Measurements from ENCODE around the gene RFESD.
"Not testable (repeated sequence)": the region's sequence is repeated elsewhere in the genome, so short reads cannot be mapped to it uniquely, and the experiment has no call there.

The RFESD gene

DNA sequence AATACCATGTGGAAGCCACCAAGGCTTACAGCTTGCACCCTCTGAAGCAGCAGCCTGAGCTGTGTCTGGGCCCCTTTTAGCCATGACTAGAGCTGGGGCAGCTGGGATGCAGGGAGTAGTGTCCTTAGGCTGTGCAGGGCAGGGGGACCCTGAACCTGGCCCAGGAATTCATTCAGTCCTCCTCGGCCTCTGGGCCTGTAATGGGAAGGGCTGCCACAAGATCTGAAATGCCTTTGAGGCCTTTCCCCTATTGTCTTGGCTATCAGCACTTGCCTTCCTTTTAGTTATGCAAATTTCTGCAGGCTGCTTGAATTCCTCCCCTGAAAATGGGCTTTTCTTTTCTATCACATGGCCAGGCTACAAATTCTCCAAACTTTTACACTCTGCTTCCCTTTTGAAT, 17.6 kb upstream of the RFESD start:
- no peak for DNase-seq (ENCODE audit: low read depth in 2 of 2)

- no peak for DNase-seq (ENCODE audit: low read depth in 2 of 2)
Observed at GRCh38 chr5:95630394-95630917, 16.1 kb upstream of the RFESD start.

GRCh38 chr5:95631255-95631958, 15.2 kb upstream of the RFESD start:
- DNase-seq (ENCODE audit: low read depth in 2 of 2): no peak

GRCh38 chr5:95631991-95632675, 14.4 kb upstream of the RFESD start:
- DNase-seq (ENCODE audit: low read depth in 2 of 2): peak; percentile 38 to 69

- not testable (repeated sequence) for DNase-seq (ENCODE audit: low read depth in 2 of 2)
Observed at GRCh38 chr5:95632942-95633341, 13.6 kb upstream of the RFESD start.

DNA sequence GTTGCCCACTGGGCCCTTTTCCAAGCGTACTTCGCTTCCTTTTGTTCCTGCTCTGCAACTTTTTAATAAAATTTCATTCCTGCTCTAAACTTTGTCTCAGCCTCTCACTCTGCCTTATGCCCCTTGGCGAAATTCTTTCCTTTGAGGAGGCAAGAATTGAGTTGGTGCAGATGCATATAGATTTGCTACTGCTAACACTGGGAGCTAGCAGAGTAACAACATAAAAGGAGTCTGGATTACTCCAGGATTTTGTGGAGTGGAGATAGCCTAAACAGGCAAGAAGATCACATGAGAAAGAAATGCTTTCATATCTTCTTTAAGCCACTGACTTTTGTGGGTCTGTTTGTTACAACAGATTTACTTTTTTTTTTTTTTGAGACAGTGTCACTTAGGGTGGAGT, 12.9 kb upstream of the RFESD start:
- no peak for DNase-seq (ENCODE audit: low read depth in 2 of 2)

GRCh38 chr5:95634081-95634480, 12.5 kb upstream of the RFESD start:
- no peak for DNase-seq (ENCODE audit: low read depth in 2 of 2)

- no peak for DNase-seq (ENCODE audit: low read depth in 2 of 2)
Observed at GRCh38 chr5:95638632-95639031, 7.9 kb upstream of the RFESD start.

GRCh38 chr5:95641741-95642220, 4.8 kb upstream of the RFESD start:
- no peak for DNase-seq (ENCODE audit: low read depth in 2 of 2)

- DNase-seq (ENCODE audit: low read depth in 2 of 2): no peak
Observed at GRCh38 chr5:95643152-95643551, 3.4 kb upstream of the RFESD start.

GRCh38 chr5:95644351-95645042, 2.1 kb upstream of the RFESD start:
- peak in 1 of 2 donors; percentile 39 for DNase-seq (ENCODE audit: low read depth in 2 of 2)

DNA sequence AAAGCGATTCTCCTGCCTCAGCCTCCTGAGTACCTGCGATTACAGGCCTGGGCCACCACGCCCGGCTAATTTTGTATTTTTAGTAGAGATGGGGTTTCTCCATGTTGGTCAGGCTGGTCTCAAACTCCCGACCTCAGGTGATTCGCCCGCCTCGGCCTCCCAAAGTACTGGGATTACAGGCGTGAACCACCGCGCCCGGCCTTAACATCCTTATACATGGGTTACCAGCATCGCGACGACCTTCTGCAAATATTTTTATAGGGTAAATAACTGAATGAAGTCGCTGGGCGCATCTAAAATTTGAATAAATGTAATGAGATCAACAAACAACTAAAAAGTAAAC, 380 bp upstream of the RFESD start:
- DNase-seq (ENCODE audit: low read depth in 2 of 2): not testable (repeated sequence)

DNA sequence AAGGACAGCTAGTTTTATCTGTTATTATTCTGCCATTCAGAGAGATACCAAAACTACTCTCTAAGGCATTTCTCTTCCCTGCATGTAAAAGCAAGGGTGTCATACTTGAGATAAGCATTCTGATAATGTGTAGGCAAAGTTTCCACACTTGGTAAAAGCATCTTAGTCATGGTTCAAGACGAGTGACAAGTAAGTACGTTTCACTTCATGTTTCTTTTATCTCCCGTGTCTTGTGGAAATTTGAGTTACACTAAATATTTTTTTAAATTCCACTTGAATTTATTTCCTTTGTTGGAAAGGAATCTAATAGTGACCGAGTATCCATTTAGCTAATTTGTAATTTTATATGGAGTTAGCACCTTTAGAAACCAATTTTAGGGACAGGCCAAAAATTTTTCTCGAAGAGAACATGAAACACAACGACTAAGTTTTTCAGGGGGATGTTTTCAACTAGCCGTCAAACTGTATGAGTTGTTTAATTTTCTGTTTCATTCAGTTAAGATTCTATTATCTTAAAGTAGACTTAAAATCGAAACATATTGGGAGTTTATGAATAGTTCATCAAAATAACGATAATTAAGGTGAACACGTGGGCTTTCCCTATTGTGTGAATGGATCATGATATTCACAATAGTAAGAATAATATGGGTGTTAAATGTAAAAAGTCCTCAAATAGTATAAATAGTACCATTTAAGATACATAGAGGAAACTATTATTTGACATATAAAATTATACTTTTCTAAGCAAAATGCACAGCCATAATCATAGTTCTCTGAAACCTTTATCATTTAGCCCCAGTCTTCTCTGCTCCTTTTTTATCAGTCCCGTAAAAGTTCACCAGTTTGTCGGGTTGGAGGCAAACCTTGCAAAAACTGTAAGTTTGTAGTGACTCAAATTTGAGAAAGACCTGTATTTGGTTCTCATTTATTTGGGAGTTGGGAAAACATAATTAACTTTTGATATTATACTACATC, 1.6 kb downstream of the RFESD start:
- DNase-seq (ENCODE audit: low read depth in 2 of 2): no peak

GRCh38 chr5:95649274-95649673, 2.7 kb downstream of the RFESD start:
- DNase-seq (ENCODE audit: low read depth in 2 of 2): no peak

DNA sequence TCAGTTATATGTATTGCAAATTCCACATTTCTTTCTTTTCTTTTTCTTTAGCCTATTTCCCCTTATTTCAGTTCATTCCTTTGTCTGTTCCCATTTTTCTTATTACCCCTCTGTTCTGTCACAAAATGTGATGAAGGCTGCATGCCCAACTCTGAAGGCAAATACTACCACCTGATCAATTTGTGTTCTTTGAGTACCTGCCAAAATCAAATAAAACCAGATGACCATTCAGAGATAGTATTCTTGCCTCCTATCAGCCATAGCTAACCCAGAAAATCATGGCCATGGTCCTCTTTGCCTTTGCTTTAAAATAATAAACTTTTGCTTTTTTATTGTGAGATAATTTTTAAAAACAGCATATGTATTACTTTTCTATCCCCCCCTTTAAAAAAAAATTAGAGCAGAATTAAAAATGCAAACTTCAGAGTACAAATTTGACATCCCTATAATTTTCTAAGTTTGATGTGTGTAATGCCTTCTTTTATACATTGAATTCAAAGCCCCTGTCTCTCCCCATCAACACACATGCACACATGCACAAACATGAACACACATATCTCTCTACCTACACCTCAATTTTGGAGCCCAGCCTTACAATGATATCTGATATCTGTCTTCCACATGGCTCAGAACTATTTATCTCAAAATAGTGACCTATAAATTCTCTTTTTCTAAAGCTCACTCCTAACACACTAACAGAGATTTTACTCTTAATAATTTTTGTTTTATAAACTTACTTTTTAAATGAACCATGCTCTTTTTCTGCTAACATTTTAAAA, 3.5 kb downstream of the RFESD start:
- DNase-seq (ENCODE audit: low read depth in 2 of 2): no peak

DNA sequence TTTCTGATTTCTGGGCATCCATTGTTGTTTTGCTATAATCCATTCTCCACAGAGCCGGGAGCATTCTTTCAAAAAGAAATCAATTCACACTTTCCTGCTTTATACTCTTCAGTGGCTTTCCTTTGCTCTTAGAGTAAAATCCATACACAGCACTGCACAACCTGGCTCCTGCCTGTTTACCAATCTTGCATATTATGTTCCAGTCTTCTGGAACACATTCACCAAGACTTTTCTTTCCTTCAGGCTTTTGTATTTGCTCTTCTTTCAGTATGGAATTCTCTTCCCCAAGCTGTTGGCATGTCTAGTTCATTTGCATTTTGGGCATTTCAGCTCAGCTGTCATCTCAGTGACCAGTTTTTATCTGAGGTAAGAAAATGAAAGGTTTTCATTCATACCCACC, 6.3 kb downstream of the RFESD start:
- DNase-seq (ENCODE audit: low read depth in 2 of 2): no peak

DNA sequence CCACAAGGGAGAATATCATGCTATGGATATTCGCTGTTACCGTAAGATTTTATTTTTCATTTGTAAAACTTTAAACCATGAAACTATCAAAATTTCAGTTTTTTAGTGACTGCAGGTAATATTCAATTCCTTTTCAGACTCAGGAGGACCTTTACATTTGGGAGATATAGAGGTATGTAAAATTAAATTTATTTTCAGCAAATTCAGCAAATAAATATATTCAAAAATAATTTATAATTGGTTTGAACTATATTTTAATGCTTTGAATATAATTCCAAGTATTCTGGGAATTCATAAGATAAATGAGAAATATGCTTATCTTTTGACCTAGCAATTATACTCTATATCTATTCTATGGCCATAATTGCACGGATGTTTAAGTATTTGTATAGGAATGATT, 7.6 kb downstream of the RFESD start:
- no peak for DNase-seq (ENCODE audit: low read depth in 2 of 2)

DNA sequence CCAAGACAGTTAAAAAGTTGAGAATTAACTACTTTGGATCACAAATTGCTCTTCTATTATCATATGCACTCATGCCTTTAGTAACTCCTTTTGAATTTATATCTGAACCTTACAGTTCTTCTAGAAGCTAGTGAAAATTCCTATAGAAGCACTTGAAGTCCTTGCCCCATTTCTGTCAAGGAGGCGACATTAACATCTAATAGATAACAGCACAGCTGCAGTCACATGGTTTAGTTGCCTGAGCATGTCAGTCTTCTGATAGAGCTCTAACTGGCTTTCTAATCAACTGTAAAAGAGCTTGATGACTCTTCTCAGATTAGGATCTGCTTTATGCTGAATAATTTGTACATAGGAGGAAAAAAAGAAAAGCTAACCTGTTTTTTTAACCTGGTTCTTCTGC, 9.0 kb downstream of the RFESD start:
- no peak for DNase-seq (ENCODE audit: low read depth in 2 of 2)

GRCh38 chr5:95660060-95660459, 13.5 kb downstream of the RFESD start:
- no peak for DNase-seq (ENCODE audit: low read depth in 2 of 2)

- DNase-seq (ENCODE audit: low read depth in 2 of 2): no peak
Observed at GRCh38 chr5:95662946-95663345, 16.4 kb downstream of the RFESD start.

Measured in stimulated activated CD4-positive, alpha-beta T cell treated with anti-CD3 and anti-CD28 coated beads, Interleukin-1b, Interleukin-23, amount 100 ng/mL, for 4 hours (primary cell).